HepG2 (cell line): Measurements from ENCODE around the gene ZNF544. TPM values are rescaled to one million over a fixed set of nuclear protein-coding genes. Genes with fewer than 3 reads are reported as not detected.

Source experiments
- ASH2L ChIP-seq: fragments of 300-600, 200-600 bp; sonication (generic); IDR thresholded peaks from 2 replicates; pipeline ENCODE4 v1.7.0; 2017; ENCODE audit warnings: low read depth, mild to moderate bottlenecking, moderate library complexity, mixed read lengths, low read length; ENCODE audit not compliant: insufficient read length
- ELF3 ChIP-seq: IDR thresholded peaks from 2 replicates; pipeline ENCODE4 v1.6.1; 2016; ENCODE audit warnings: missing genetic modification reagents, missing compliant biosample characterization
- PITX1 ChIP-seq: sonication (generic); formaldehyde crosslinking; IDR thresholded peaks from 2 replicates; pipeline ENCODE4 v1.5.1; 2020; ENCODE audit warnings: mild to moderate bottlenecking, missing genetic modification reagents
- TBX3 ChIP-seq: fragments of 450-650 bp; IDR thresholded peaks from 2 replicates; pipeline ENCODE4 v1.6.1; 2017; ENCODE audit warnings: antibody characterized with exemption, mild to moderate bottlenecking, inconsistent platforms, borderline replicate concordance
- ZNF235 ChIP-seq: sonication (generic); formaldehyde crosslinking; IDR thresholded peaks from 2 replicates; pipeline ENCODE4 v1.8.1; 2023; ENCODE audit warnings: mild to moderate bottlenecking, missing genetic modification reagents, borderline replicate concordance
- ZNF260 ChIP-seq: sonication (generic); formaldehyde crosslinking; IDR thresholded peaks from 2 replicates; pipeline ENCODE4 v1.4.0; 2020; ENCODE audit warnings: missing genetic modification reagents, low read depth, mild to moderate bottlenecking, borderline replicate concordance
- ZNF335 ChIP-seq: sonication (generic); formaldehyde crosslinking; IDR thresholded peaks from 2 replicates; pipeline ENCODE4 v1.4.0; 2020; ENCODE audit warnings: missing genetic modification reagents
- ZNF674 ChIP-seq: sonication (generic); formaldehyde crosslinking; IDR thresholded peaks from 2 replicates; pipeline ENCODE4 v1.5.0; 2020; ENCODE audit warnings: low read depth, mild to moderate bottlenecking, missing genetic modification reagents
- polyA plus RNA-seq, 8 experiments: library from polyadenylated mRNA; depleted of rRNA in 3 of 8; stranded (reverse) in 7 of 8; unstranded in 1 of 8; fragments of >200 nt; fragmentation: Illumina TruSeq in 4 of 8; extraction: Trizol in 4 of 8; gene quantifications; 2 replicates each; pipeline versions ENCODE4 v1.2.1 to v1.2.3, GENCODE V29; 2011 to 2016; ENCODE audit warnings: low read depth in 4 of 8, missing spikeins in 1 of 8, mixed read lengths in 1 of 8; ENCODE audit not compliant: insufficient read depth in 1 of 8
- total RNA-seq, 5 experiments: library from RNA; depleted of rRNA; stranded (reverse); fragments of >200 nt; fragmentation: Illumina TruSeq; extraction: Trizol; gene quantifications; 2 replicates each; pipeline ENCODE4 v1.2.3, GENCODE V29; 2016; ENCODE audit warnings: low read depth in 1 of 5
- TF ChIP-seq, protein P1 (sequence below): sonication (generic); formaldehyde crosslinking; IDR thresholded peaks from 2 replicates; pipeline ENCODE4 v1.4.0; 2020; ENCODE audit warnings: missing genetic modification reagents, borderline replicate concordance
- TF ChIP-seq, protein P2 (sequence below): sonication (generic); formaldehyde crosslinking; IDR thresholded peaks from 2 replicates; pipeline ENCODE4 v1.5.0; 2020; ENCODE audit warnings: mild to moderate bottlenecking, missing genetic modification reagents, borderline replicate concordance
- TF ChIP-seq, protein P3 (sequence below): sonication (generic); formaldehyde crosslinking; IDR thresholded peaks from 2 replicates; pipeline ENCODE4 v1.4.0; 2020; ENCODE audit warnings: missing genetic modification reagents; ENCODE audit errors: not compliant biosample characterization
- TF ChIP-seq, protein P4 (sequence below): IDR thresholded peaks from 2 replicates; pipeline ENCODE4 v1.6.1; 2012; ENCODE audit warnings: inconsistent platforms
- TF ChIP-seq, protein P5 (sequence below): sonication (generic); formaldehyde crosslinking; IDR thresholded peaks from 2 replicates; pipeline ENCODE4 v1.4.0; 2020; ENCODE audit warnings: mild to moderate bottlenecking, missing genetic modification reagents
- TF ChIP-seq, protein P6 (sequence below): sonication (generic); formaldehyde crosslinking; IDR thresholded peaks from 2 replicates; pipeline ENCODE4 v1.8.0; 2022; ENCODE audit warnings: missing genetic modification reagents, mild to moderate bottlenecking, borderline replicate concordance

The ZNF544 gene
- total and polyA plus RNA-seq, 2 of the 13 experiments (the other 11 are each of a cell fraction or from before 2014, with no cell fraction given), result 13.1 to 17.0 TPM

DNA sequence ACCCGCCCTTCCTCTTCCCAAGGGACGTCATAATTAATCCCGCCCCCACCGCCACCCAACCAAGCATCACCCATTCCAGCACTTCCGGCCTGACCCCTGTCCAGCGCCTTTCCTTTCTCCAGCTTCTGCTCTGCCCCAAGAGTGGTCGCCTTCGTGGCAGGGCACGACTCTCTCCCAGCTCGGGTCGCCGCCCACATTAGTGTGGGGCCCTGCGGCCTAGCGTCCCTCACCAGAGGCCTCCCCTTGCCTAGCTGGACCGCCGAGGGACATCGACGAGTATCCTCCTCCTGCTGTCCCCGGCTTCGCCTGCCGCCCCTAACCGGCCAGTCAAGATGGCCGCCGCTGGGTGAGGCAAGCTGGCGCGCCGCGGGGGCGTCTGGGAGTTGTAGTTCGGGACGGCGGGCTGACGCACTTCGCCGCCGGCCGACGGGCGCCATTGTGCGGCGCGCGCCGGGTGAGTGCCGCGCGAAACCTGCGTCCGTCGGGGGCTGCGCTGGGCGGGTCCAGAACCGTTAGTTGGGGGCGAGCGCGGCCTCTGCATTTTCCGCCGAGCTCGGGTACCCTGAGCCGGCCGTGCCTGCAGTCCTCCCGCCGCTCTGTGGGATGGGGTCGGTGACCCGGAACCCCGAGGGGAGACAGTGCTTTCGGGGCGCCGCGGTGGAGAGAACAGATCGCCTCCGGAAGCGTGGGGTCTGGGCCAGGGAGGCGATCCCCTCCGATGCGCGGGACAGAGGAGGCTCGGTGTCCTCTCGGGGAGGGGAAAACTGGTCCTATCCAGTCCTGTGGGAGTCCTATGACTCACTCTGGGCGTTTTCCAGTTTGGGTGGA, 45.5 kb upstream of the ZNF544 start, which contains the start of gene ZNF274 (continued):
- TF ChIP-seq, protein P1, sequence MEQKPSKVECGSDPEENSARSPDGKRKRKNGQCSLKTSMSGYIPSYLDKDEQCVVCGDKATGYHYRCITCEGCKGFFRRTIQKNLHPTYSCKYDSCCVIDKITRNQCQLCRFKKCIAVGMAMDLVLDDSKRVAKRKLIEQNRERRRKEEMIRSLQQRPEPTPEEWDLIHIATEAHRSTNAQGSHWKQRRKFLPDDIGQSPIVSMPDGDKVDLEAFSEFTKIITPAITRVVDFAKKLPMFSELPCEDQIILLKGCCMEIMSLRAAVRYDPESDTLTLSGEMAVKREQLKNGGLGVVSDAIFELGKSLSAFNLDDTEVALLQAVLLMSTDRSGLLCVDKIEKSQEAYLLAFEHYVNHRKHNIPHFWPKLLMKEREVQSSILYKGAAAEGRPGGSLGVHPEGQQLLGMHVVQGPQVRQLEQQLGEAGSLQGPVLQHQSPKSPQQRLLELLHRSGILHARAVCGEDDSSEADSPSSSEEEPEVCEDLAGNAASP (CRISPR knock-in tag), result peak; percentile 31; the same call in 1 of the 2 replicates
- TF ChIP-seq, protein P2, sequence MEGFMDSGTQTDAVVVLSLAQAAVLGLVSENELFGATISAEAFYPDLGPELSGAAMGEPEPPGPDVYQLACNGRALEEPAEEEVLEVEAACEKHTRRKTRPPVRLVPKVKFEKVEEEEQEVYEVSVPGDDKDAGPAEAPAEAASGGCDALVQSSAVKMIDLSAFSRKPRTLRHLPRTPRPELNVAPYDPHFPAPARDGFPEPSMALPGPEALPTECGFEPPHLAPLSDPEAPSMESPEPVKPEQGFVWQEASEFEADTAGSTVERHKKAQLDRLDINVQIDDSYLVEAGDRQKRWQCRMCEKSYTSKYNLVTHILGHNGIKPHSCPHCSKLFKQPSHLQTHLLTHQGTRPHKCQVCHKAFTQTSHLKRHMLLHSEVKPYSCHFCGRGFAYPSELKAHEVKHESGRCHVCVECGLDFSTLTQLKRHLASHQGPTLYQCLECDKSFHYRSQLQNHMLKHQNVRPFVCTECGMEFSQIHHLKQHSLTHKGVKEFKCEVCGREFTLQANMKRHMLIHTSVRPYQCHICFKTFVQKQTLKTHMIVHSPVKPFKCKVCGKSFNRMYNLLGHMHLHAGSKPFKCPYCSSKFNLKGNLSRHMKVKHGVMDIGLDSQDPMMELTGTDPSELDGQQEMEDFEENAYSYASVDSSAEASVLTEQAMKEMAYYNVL, result peak; percentile 85
- TF ChIP-seq, protein P3, sequence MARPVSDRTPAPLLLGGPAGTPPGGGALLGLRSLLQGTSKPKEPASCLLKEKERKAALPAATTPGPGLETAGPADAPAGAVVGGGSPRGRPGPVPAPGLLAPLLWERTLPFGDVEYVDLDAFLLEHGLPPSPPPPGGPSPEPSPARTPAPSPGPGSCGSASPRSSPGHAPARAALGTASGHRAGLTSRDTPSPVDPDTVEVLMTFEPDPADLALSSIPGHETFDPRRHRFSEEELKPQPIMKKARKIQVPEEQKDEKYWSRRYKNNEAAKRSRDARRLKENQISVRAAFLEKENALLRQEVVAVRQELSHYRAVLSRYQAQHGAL (CRISPR knock-in tag), result no peak
- TF ChIP-seq ASH2L, result peak; percentile 34
- peak; percentile 45; the same call in 1 of the 2 replicates for TF ChIP-seq ELF3 (CRISPR knock-in tag)
- no peak for TF ChIP-seq ZNF260 (CRISPR knock-in tag)
- TF ChIP-seq TBX3, result no peak
- TF ChIP-seq, protein P4, sequence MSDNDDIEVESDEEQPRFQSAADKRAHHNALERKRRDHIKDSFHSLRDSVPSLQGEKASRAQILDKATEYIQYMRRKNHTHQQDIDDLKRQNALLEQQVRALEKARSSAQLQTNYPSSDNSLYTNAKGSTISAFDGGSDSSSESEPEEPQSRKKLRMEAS, result peak; percentile 80; the same call in 1 of the 2 replicates
- peak; percentile 50; the same call in 1 of the 2 replicates for TF ChIP-seq ZNF235 (CRISPR knock-in tag)
- TF ChIP-seq PITX1 (CRISPR knock-in tag), result peak; percentile 54
- no peak for TF ChIP-seq ZNF335 (CRISPR knock-in tag)
- TF ChIP-seq ZNF674 (CRISPR knock-in tag), result no peak
- TF ChIP-seq, protein P5, sequence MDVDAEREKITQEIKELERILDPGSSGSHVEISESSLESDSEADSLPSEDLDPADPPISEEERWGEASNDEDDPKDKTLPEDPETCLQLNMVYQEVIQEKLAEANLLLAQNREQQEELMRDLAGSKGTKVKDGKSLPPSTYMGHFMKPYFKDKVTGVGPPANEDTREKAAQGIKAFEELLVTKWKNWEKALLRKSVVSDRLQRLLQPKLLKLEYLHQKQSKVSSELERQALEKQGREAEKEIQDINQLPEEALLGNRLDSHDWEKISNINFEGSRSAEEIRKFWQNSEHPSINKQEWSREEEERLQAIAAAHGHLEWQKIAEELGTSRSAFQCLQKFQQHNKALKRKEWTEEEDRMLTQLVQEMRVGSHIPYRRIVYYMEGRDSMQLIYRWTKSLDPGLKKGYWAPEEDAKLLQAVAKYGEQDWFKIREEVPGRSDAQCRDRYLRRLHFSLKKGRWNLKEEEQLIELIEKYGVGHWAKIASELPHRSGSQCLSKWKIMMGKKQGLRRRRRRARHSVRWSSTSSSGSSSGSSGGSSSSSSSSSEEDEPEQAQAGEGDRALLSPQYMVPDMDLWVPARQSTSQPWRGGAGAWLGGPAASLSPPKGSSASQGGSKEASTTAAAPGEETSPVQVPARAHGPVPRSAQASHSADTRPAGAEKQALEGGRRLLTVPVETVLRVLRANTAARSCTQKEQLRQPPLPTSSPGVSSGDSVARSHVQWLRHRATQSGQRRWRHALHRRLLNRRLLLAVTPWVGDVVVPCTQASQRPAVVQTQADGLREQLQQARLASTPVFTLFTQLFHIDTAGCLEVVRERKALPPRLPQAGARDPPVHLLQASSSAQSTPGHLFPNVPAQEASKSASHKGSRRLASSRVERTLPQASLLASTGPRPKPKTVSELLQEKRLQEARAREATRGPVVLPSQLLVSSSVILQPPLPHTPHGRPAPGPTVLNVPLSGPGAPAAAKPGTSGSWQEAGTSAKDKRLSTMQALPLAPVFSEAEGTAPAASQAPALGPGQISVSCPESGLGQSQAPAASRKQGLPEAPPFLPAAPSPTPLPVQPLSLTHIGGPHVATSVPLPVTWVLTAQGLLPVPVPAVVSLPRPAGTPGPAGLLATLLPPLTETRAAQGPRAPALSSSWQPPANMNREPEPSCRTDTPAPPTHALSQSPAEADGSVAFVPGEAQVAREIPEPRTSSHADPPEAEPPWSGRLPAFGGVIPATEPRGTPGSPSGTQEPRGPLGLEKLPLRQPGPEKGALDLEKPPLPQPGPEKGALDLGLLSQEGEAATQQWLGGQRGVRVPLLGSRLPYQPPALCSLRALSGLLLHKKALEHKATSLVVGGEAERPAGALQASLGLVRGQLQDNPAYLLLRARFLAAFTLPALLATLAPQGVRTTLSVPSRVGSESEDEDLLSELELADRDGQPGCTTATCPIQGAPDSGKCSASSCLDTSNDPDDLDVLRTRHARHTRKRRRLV (CRISPR knock-in tag), result 0 out of 2 replicates have a peak, but pooled peaks have one; percentile 41
- TF ChIP-seq, protein P6, sequence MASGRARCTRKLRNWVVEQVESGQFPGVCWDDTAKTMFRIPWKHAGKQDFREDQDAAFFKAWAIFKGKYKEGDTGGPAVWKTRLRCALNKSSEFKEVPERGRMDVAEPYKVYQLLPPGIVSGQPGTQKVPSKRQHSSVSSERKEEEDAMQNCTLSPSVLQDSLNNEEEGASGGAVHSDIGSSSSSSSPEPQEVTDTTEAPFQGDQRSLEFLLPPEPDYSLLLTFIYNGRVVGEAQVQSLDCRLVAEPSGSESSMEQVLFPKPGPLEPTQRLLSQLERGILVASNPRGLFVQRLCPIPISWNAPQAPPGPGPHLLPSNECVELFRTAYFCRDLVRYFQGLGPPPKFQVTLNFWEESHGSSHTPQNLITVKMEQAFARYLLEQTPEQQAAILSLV, result peak; percentile 50; the same call in 1 of the 2 replicates
